ENCODE data around the gene ADAMTSL1. TPM values are rescaled to one million over a fixed set of nuclear protein-coding genes. Genes with fewer than 3 reads are reported as not detected.

Gene ADAMTSL1
- total RNA-seq, 1 experiment from 2014 or later = 1.2 TPM

DNA sequence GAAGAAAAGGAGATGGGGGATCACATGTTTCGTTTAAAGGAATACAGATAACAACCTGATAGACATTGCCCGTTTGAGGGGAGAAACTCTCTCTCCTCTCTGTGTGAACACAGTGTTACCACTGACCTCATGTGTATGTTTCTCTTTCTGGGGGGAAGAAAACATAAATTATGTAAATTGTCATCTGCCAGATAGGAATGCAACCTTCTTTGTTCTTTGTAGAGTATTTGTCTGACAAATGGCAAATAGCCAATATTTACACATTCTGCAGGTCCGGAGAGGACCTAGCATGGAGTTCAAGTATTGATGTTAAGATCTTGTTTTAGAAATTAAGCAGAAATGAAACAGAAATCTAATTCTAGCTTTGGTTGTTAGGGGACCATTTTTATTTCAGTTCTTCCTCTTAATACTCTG, 282.8 kb downstream of the ADAMTSL1 start:
- Mint-ChIP-seq H3K4me1 (peaks cover 3 to 4% of the 10 kb centered on the region in 2 experiments; a peak in 2 of 4 replicates), H3K27me3 (ENCODE audit: low read depth) (no peaks in the 10 kb centered on the region)
- H4K20me1 ChIP-seq (ENCODE audit: control insufficient read depth, insufficient read depth, insufficient read length) = no peaks in the 10 kb centered on the region

More for the DNA sequence above, 282.8 kb downstream of the ADAMTSL1 start:
- no peak overlapping the region for H2BK12ac ChIP-seq (ENCODE audit: insufficient read length, low read depth, low read length)
- H3K79me1 ChIP-seq (ENCODE audit: insufficient read depth, low read depth, low read length, poor library complexity, severe bottlenecking) = no peaks in the 10 kb centered on the region
- no CpG with 5 or more reads among the region's 3 CpGs for WGBS (ENCODE audit: extremely low coverage, insufficient read length, low lambda C conversion rate)
- H3K79me2 ChIP-seq (ENCODE audit: insufficient read depth, low read length) = no peaks in the 10 kb centered on the region
- H2AK5ac ChIP-seq (ENCODE audit: insufficient read length, low read length) = no peak overlapping the region
- no peaks in the 10 kb centered on the region for H3K36me3 Mint-ChIP-seq (ENCODE audit: insufficient read depth in 1 of 3, low read depth in 3 of 3)
- H3T11ph ChIP-seq (ENCODE audit: low read length) = no peak overlapping the region
- no peak overlapping the region for H2BK120ac ChIP-seq (ENCODE audit: low read depth, low read length, poor library complexity, severe bottlenecking)
- no peaks in the 10 kb centered on the region for H3K9me3 Mint-ChIP-seq
- DNase-seq = no peak
- no peak overlapping the region for H4K91ac ChIP-seq (ENCODE audit: insufficient read length, low read depth, low read length)
- H3K23me2 ChIP-seq (ENCODE audit: insufficient read length, low read depth, low read length, poor library complexity, severe bottlenecking) = no peaks in the 10 kb centered on the region
- TF ChIP-seq CTCF (conservative IDR thresholded peaks at IDR 0.05) = no peak
- H3K27ac ChIP-seq (ENCODE audit: insufficient read length, low read depth, low read length) = no peak overlapping the region
- H3K27me3 ChIP-seq (ENCODE audit: insufficient read depth, low read length) = no peaks in the 10 kb centered on the region
- H2AFZ ChIP-seq (ENCODE audit: low read length) = no peak overlapping the region
- no peak overlapping the region for H3K4me2 ChIP-seq (ENCODE audit: insufficient read depth, insufficient read length, low read length)
- no peak overlapping the region for H3K4me3 Mint-ChIP-seq
- H3K4me1 ChIP-seq (ENCODE audit: insufficient read depth, low read length) = no peaks in the 10 kb centered on the region
- H2BK20ac ChIP-seq (ENCODE audit: low read depth, low read length, poor library complexity, severe bottlenecking) = no peak overlapping the region
- no peak overlapping the region for H2BK5ac ChIP-seq (ENCODE audit: insufficient read length, low read length)
- no peak overlapping the region for H3K27ac Mint-ChIP-seq
- no peak overlapping the region for H3K56ac ChIP-seq (ENCODE audit: insufficient read length, low read depth, low read length)
- H4K8ac ChIP-seq (replicated peaks; ENCODE audit: insufficient read length, low read depth, low read length) = no peak overlapping the region
- H4K5ac ChIP-seq (ENCODE audit: insufficient read length, low read depth, low read length) = no peak overlapping the region
- H3K4ac ChIP-seq (ENCODE audit: low read depth, low read length) = no peak overlapping the region
- H2BK15ac ChIP-seq (ENCODE audit: low read depth, low read length) = no peak overlapping the region
- H3K18ac ChIP-seq (ENCODE audit: insufficient read length, low read depth, low read length) = no peak overlapping the region
- H3K9ac ChIP-seq (ENCODE audit: extremely low read depth, insufficient read length, low read length) = no peak overlapping the region
- H3K9me3 ChIP-seq (ENCODE audit: control insufficient read depth, low read depth, low read length) = no peaks in the 10 kb centered on the region
- no peak overlapping the region for H3K14ac ChIP-seq (ENCODE audit: insufficient read depth, low read length)
- H3K23ac ChIP-seq (ENCODE audit: insufficient read length, low read depth, low read length) = no peak overlapping the region

Data from H9 (cell line).